ENCODE measurements around the gene AHNAK2.

- TF ChIP-seq, protein P1, sequence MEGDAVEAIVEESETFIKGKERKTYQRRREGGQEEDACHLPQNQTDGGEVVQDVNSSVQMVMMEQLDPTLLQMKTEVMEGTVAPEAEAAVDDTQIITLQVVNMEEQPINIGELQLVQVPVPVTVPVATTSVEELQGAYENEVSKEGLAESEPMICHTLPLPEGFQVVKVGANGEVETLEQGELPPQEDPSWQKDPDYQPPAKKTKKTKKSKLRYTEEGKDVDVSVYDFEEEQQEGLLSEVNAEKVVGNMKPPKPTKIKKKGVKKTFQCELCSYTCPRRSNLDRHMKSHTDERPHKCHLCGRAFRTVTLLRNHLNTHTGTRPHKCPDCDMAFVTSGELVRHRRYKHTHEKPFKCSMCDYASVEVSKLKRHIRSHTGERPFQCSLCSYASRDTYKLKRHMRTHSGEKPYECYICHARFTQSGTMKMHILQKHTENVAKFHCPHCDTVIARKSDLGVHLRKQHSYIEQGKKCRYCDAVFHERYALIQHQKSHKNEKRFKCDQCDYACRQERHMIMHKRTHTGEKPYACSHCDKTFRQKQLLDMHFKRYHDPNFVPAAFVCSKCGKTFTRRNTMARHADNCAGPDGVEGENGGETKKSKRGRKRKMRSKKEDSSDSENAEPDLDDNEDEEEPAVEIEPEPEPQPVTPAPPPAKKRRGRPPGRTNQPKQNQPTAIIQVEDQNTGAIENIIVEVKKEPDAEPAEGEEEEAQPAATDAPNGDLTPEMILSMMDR (IDR thresholded peaks at IDR 0.05; ENCODE audit: insufficient read depth, low read length, poor library complexity, severe bottlenecking), result no peak
- TF ChIP-seq EZH2phosphoT487 (conservative IDR thresholded peaks at IDR 0.05; ENCODE audit: low read length), result no peak
Observed at GRCh38 chr14:104999361-104999760, 21.2 kb upstream of the AHNAK2 start.
